GM12878 (cell line): Measurements from ENCODE around the gene PPP6C.

ENCODE experiments used
- CBX3 ChIP-seq: fragments of 200-600 bp; sonication (generic); IDR thresholded peaks from 2 replicates; pipeline ENCODE4 v1.6.1; 2016; ENCODE audit warnings: low read depth, borderline replicate concordance
- CEBPB ChIP-seq, 2 experiments: fragments of 150-350 bp in 1 of 2; IDR thresholded peaks; 2 replicates each; pipeline ENCODE4 v1.6.1; 2012 to 2014; ENCODE audit warnings: low read depth in 2 of 2, low read length in 2 of 2, borderline replicate concordance in 1 of 2, inconsistent platforms in 1 of 2
- CREM ChIP-seq: IDR thresholded peaks from 2 replicates; pipeline ENCODE4 v1.6.1; 2014; ENCODE audit warnings: antibody characterized with exemption, low read depth
- E2F4 ChIP-seq: IDR thresholded peaks from 2 replicates; pipeline ENCODE4 v1.6.1; 2012; ENCODE audit warnings: low read depth, low read length, improper control_type of control experiment
- ETV6 ChIP-seq, 2 experiments: fragments of 450-650 bp in 1 of 2; IDR thresholded peaks in 1 of 2; conservative IDR thresholded peaks in 1 of 2; 2 replicates each; pipeline ENCODE4 v1.6.1; 2014; ENCODE audit warnings: antibody characterized with exemption in 1 of 2, borderline replicate concordance in 1 of 2, low read depth in 1 of 2, mild to moderate bottlenecking in 1 of 2, moderate library complexity in 1 of 2
- EZH2 ChIP-seq: IDR thresholded peaks from 2 replicates; pipeline ENCODE4 v1.6.1; 2012; ENCODE audit warnings: low read depth, mild to moderate bottlenecking, control low read depth, inconsistent platforms, low read length, borderline replicate concordance; ENCODE audit not compliant: control insufficient read depth
- JUND ChIP-seq: IDR thresholded peaks from 2 replicates; pipeline ENCODE4 v1.6.1; 2012; ENCODE audit warnings: low read depth, mild to moderate bottlenecking, low read length, improper control_type of control experiment, moderate library complexity
- MTA3 ChIP-seq: IDR thresholded peaks from 2 replicates; pipeline ENCODE4 v1.6.1; 2012; ENCODE audit warnings: low read length, inconsistent platforms, borderline replicate concordance
- POLR2AphosphoS2 ChIP-seq: IDR thresholded peaks from 2 replicates; pipeline ENCODE4 v1.6.1; 2011; ENCODE audit warnings: low read depth, mild to moderate bottlenecking, low read length, improper control_type of control experiment, moderate library complexity
- RBBP5 ChIP-seq: fragments of 200-600 bp; sonication (generic); conservative IDR thresholded peaks from 2 replicates; pipeline ENCODE4 v1.6.1; 2016
- SMC3 ChIP-seq: IDR thresholded peaks from 2 replicates; pipeline ENCODE4 v1.6.1; 2011; ENCODE audit warnings: low read length, improper control_type of control experiment, borderline replicate concordance
- TARDBP ChIP-seq: IDR thresholded peaks from 2 replicates; pipeline ENCODE4 v1.6.1; 2016; ENCODE audit warnings: borderline replicate concordance
- TF ChIP-seq, protein P1 (sequence below), 3 experiments: IDR thresholded peaks in 2 of 3; conservative IDR thresholded peaks in 1 of 3; 2 replicates each; pipeline ENCODE4 v1.5.1; 2011; ENCODE audit warnings: low read depth in 3 of 3, low read length in 3 of 3, mild to moderate bottlenecking in 3 of 3, control low read depth in 2 of 3, moderate library complexity in 2 of 3, inconsistent platforms in 1 of 3, mixed read lengths in 1 of 3; ENCODE audit not compliant: control insufficient read depth in 2 of 3, insufficient read depth in 1 of 3; ENCODE audit errors: extremely low read depth in 1 of 3
- TF ChIP-seq, protein P2 (sequence below): IDR thresholded peaks from 2 replicates; pipeline ENCODE4 v1.6.1; 2012; ENCODE audit warnings: improper control_type of control experiment, low read depth, low read length; ENCODE audit not compliant: insufficient replicate concordance

DNA sequence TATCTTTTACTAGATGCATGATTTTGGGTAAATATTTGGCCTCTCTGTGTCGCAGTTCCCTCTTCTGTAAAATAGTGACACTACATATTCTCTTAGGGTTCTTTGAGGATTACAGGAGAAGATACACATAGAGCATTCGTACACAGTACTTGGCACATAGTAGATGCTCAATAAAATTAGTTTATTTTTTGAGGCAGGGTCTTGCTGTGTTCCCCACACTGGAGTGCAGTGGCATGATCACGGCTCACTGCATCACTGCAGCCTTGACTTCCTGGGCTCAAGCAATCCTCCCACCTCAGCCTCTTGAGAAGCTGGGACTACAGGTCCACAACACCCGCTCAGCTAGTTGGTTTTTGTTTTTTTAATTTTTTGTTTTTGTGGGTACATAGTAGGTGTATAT lies 47.9 kb downstream of the PPP6C start:
- TF ChIP-seq RBBP5, result no peak
- TF ChIP-seq, protein P1, sequence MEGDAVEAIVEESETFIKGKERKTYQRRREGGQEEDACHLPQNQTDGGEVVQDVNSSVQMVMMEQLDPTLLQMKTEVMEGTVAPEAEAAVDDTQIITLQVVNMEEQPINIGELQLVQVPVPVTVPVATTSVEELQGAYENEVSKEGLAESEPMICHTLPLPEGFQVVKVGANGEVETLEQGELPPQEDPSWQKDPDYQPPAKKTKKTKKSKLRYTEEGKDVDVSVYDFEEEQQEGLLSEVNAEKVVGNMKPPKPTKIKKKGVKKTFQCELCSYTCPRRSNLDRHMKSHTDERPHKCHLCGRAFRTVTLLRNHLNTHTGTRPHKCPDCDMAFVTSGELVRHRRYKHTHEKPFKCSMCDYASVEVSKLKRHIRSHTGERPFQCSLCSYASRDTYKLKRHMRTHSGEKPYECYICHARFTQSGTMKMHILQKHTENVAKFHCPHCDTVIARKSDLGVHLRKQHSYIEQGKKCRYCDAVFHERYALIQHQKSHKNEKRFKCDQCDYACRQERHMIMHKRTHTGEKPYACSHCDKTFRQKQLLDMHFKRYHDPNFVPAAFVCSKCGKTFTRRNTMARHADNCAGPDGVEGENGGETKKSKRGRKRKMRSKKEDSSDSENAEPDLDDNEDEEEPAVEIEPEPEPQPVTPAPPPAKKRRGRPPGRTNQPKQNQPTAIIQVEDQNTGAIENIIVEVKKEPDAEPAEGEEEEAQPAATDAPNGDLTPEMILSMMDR (IDR thresholded peaks at IDR 0.05 in 2 of 3, conservative IDR thresholded peaks at IDR 0.05 in 1 of 3; ENCODE audit: control insufficient read depth in 2 of 3, extremely low read depth in 1 of 3, insufficient read depth in 1 of 3, low read depth in 3 of 3, low read length in 3 of 3), result no peak
- TF ChIP-seq SMC3, result no peak
- TF ChIP-seq JUND, result no peak
- TF ChIP-seq MTA3, result no peak
- no peak for TF ChIP-seq POLR2AphosphoS2
- TF ChIP-seq E2F4, result no peak
- no peak for TF ChIP-seq CEBPB (IDR thresholded peaks at IDR 0.05; ENCODE audit: borderline replicate concordance in 1 of 2, low read depth in 2 of 2, low read length in 2 of 2)
- no peak for TF ChIP-seq ETV6 (conservative IDR thresholded peaks at IDR 0.05 in 1 of 2, IDR thresholded peaks at IDR 0.05 in 1 of 2; ENCODE audit: borderline replicate concordance in 1 of 2, low read depth in 1 of 2)
- TF ChIP-seq CREM, result no peak
- TF ChIP-seq, protein P2, sequence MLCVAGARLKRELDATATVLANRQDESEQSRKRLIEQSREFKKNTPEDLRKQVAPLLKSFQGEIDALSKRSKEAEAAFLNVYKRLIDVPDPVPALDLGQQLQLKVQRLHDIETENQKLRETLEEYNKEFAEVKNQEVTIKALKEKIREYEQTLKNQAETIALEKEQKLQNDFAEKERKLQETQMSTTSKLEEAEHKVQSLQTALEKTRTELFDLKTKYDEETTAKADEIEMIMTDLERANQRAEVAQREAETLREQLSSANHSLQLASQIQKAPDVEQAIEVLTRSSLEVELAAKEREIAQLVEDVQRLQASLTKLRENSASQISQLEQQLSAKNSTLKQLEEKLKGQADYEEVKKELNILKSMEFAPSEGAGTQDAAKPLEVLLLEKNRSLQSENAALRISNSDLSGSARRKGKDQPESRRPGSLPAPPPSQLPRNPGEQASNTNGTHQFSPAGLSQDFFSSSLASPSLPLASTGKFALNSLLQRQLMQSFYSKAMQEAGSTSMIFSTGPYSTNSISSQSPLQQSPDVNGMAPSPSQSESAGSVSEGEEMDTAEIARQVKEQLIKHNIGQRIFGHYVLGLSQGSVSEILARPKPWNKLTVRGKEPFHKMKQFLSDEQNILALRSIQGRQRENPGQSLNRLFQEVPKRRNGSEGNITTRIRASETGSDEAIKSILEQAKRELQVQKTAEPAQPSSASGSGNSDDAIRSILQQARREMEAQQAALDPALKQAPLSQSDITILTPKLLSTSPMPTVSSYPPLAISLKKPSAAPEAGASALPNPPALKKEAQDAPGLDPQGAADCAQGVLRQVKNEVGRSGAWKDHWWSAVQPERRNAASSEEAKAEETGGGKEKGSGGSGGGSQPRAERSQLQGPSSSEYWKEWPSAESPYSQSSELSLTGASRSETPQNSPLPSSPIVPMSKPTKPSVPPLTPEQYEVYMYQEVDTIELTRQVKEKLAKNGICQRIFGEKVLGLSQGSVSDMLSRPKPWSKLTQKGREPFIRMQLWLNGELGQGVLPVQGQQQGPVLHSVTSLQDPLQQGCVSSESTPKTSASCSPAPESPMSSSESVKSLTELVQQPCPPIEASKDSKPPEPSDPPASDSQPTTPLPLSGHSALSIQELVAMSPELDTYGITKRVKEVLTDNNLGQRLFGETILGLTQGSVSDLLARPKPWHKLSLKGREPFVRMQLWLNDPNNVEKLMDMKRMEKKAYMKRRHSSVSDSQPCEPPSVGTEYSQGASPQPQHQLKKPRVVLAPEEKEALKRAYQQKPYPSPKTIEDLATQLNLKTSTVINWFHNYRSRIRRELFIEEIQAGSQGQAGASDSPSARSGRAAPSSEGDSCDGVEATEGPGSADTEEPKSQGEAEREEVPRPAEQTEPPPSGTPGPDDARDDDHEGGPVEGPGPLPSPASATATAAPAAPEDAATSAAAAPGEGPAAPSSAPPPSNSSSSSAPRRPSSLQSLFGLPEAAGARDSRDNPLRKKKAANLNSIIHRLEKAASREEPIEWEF, result no peak
- TF ChIP-seq TARDBP, result no peak
- TF ChIP-seq CBX3, result no peak
- no peak for TF ChIP-seq EZH2
